ENCODE data around the gene SEC14L5. TPM values are rescaled to one million over a fixed set of nuclear protein-coding genes. Genes with fewer than 3 reads are reported as not detected.
"Not testable (repeated sequence)": the region's sequence is repeated elsewhere in the genome, so short reads cannot be mapped to it uniquely, and the experiment has no call there.

SEC14L5 gene
- total RNA-seq, 1 donor from 2014 or later = 0.41 TPM

GRCh38 chr16:5042574-5043171 lies 84.5 kb downstream of the SEC14L5 start:
- Mint-ChIP-seq H3K4me1 (no peaks in the 10 kb centered on the region), H3K27ac (no peak overlapping the region), H3K4me3 (no peak overlapping the region), H3K9me3 (no peaks in the 10 kb centered on the region), H3K27me3 (ENCODE audit: insufficient read depth, low read depth) (peaks cover 5% of the 10 kb centered on the region), H3K36me3 (no peaks in the 10 kb centered on the region)
- TF ChIP-seq EZH2phosphoT487 (IDR thresholded peaks at IDR 0.05) (no peak), CTCF (IDR thresholded peaks at IDR 0.05) (peak; percentile 53), EZH2 (IDR thresholded peaks at IDR 0.05) (no peak)
- H3K36me3 ChIP-seq = no peaks in the 10 kb centered on the region
- no peaks in the 10 kb centered on the region for H3K4me1 ChIP-seq
- no peak overlapping the region for H3K4me2 ChIP-seq
- no peaks in the 10 kb centered on the region for H3K79me2 ChIP-seq (ENCODE audit: low read depth)
- H3K4me3 ChIP-seq = no peak overlapping the region
- peak overlapping the region; percentile 51 for H2AFZ ChIP-seq (replicated peaks)
- no peaks in the 10 kb centered on the region for H4K20me1 ChIP-seq (ENCODE audit: low read depth)
- H3K27me3 ChIP-seq = no peaks in the 10 kb centered on the region
- H3K27ac ChIP-seq = no peak overlapping the region
- H3K9me3 ChIP-seq (ENCODE audit: low read depth) = no peaks in the 10 kb centered on the region
- peak; percentile 49 for DNase-seq (ENCODE audit: low spot score)
- no peak overlapping the region for H3K9ac ChIP-seq
- H3F3A ChIP-seq (ENCODE audit: low read depth) = no peaks in the 10 kb centered on the region

- no peaks in the 10 kb centered on the region for H3K27me3 ChIP-seq
- no peak for DNase-seq (ENCODE audit: low spot score)
- H3K4me2 ChIP-seq = no peak overlapping the region
- no peaks in the 10 kb centered on the region for H4K20me1 ChIP-seq (ENCODE audit: low read depth)
- no peaks in the 10 kb centered on the region for H3K4me1 ChIP-seq
- H3K9me3 ChIP-seq (ENCODE audit: low read depth) = no peaks in the 10 kb centered on the region
- Mint-ChIP-seq H3K27ac (no peak overlapping the region), H3K27me3 (ENCODE audit: insufficient read depth, low read depth) (peaks cover 5% of the 10 kb centered on the region), H3K4me3 (no peak overlapping the region), H3K4me1 (no peaks in the 10 kb centered on the region), H3K36me3 (no peaks in the 10 kb centered on the region), H3K9me3 (no peaks in the 10 kb centered on the region)
- H2AFZ ChIP-seq (replicated peaks) = no peak overlapping the region
- H3K9ac ChIP-seq = no peak overlapping the region
- no peak overlapping the region for H3K4me3 ChIP-seq
- no peak overlapping the region for H3K27ac ChIP-seq
- TF ChIP-seq CTCF (IDR thresholded peaks at IDR 0.05) (no peak), EZH2phosphoT487 (IDR thresholded peaks at IDR 0.05) (no peak)
- no peaks in the 10 kb centered on the region for H3K36me3 ChIP-seq
- H3F3A ChIP-seq (ENCODE audit: low read depth) = no peaks in the 10 kb centered on the region
- H3K79me2 ChIP-seq (ENCODE audit: low read depth) = no peaks in the 10 kb centered on the region
These were observed 85.9 kb downstream of the SEC14L5 start for GRCh38 chr16:5044011-5044540.

- H3K27me3 Mint-ChIP-seq (ENCODE audit: insufficient read depth, low read depth); H3K9me3 Mint-ChIP-seq: not testable (repeated sequence)
These were observed 86.5 kb downstream of the SEC14L5 start for GRCh38 chr16:5044581-5044980.

GRCh38 chr16:5045499-5046115 lies 87.5 kb downstream of the SEC14L5 start:
- no peak for TF ChIP-seq CTCF (IDR thresholded peaks at IDR 0.05)
- no peak for TF ChIP-seq EZH2 (IDR thresholded peaks at IDR 0.05)
- TF ChIP-seq EZH2phosphoT487 (IDR thresholded peaks at IDR 0.05) = no peak
- no peak overlapping the region for H3K27ac ChIP-seq
- H3K9me3 Mint-ChIP-seq = no peaks in the 10 kb centered on the region
- H3K4me3 ChIP-seq = no peak overlapping the region
- H3K9ac ChIP-seq = no peak overlapping the region
- no peaks in the 10 kb centered on the region for H3K36me3 ChIP-seq
- no peaks in the 10 kb centered on the region for H3K4me1 Mint-ChIP-seq
- no peaks in the 10 kb centered on the region for H3K4me1 ChIP-seq
- no peak overlapping the region for H3K4me2 ChIP-seq
- no peaks in the 10 kb centered on the region for H3F3A ChIP-seq (ENCODE audit: low read depth)
- no peak for DNase-seq (ENCODE audit: low spot score)
- no peak overlapping the region for H3K27ac Mint-ChIP-seq
- H3K36me3 Mint-ChIP-seq = no peaks in the 10 kb centered on the region
- no peaks in the 10 kb centered on the region for H3K79me2 ChIP-seq (ENCODE audit: low read depth)
- no peak overlapping the region for H2AFZ ChIP-seq (replicated peaks)
- no peak overlapping the region for H3K4me3 Mint-ChIP-seq
- H3K9me3 ChIP-seq (ENCODE audit: low read depth) = no peaks in the 10 kb centered on the region
- peaks cover 5% of the 10 kb centered on the region for H3K27me3 Mint-ChIP-seq (ENCODE audit: insufficient read depth, low read depth)
- H3K27me3 ChIP-seq = no peaks in the 10 kb centered on the region
- no peaks in the 10 kb centered on the region for H4K20me1 ChIP-seq (ENCODE audit: low read depth)

More at GRCh38 chr16:5044581-5044980, 86.5 kb downstream of the SEC14L5 start:
- H3K4me2 ChIP-seq; H3K4me1 ChIP-seq; H3K4me3 Mint-ChIP-seq; H2AFZ ChIP-seq (replicated peaks); H3K27ac Mint-ChIP-seq; H3K79me2 ChIP-seq (ENCODE audit: low read depth); H3K36me3 ChIP-seq; H3K9me3 ChIP-seq (ENCODE audit: low read depth); H3K4me1 Mint-ChIP-seq; H3K27me3 ChIP-seq; H3K36me3 Mint-ChIP-seq; H3F3A ChIP-seq (ENCODE audit: low read depth); DNase-seq (ENCODE audit: low spot score); H4K20me1 ChIP-seq (ENCODE audit: low read depth); H3K27ac ChIP-seq; H3K4me3 ChIP-seq; H3K9ac ChIP-seq: not testable (repeated sequence)

Measured in neural progenitor cell (in vitro differentiated cells).